Keratinocyte (primary cell): ENCODE results near the gene CALHM1. TPM values are rescaled to one million over a fixed set of nuclear protein-coding genes. Genes with fewer than 3 reads are reported as not detected.
"Not testable (repeated sequence)": the region's sequence is repeated elsewhere in the genome, so short reads cannot be mapped to it uniquely, and the experiment has no call there.

Experiments
- DNase-seq: peaks from one replicate; pipeline ENCODE4 v3.0.0-alpha.2; 2011; ENCODE audit warnings: low read depth, missing footprints, low spot score
- FAIRE-seq: peaks from 2 replicates; lab custom pipeline; 2011; peaks lifted over from hg19 to GRCh38; lab: Jason Lieb, UNC
- H2AFZ ChIP-seq: 2 replicates; pipeline ENCODE4 v1.6.0; 2012; ENCODE audit warnings: low read length, control low read depth, inconsistent platforms; ENCODE audit not compliant: control insufficient read depth
- H3K27ac ChIP-seq: 2 replicates; pipeline ENCODE4 v1.5.1; 2011; ENCODE audit warnings: low read length; ENCODE audit not compliant: control insufficient read depth, insufficient read depth
- H3K27me3 ChIP-seq: 3 replicates; pipeline ENCODE4 v1.6.0; 2011; ENCODE audit warnings: low read length; ENCODE audit not compliant: control insufficient read depth, insufficient read depth; ENCODE audit errors: extremely low read depth
- H3K36me3 ChIP-seq, 2 experiments: 2 replicates in 1 of 2; 3 replicates in 1 of 2; pipeline ENCODE4 v1.5.1; 2011; ENCODE audit warnings: low read length in 2 of 2, mild to moderate bottlenecking in 1 of 2; ENCODE audit not compliant: control insufficient read depth in 2 of 2, insufficient read depth in 2 of 2; ENCODE audit errors: extremely low read depth in 1 of 2
- H3K4me1 ChIP-seq: 3 replicates; pipeline ENCODE4 v1.5.1; 2011; ENCODE audit warnings: low read length; ENCODE audit not compliant: control insufficient read depth, insufficient read depth; ENCODE audit errors: extremely low read depth
- H3K4me2 ChIP-seq: 3 replicates; pipeline ENCODE4 v1.6.0; 2011; ENCODE audit warnings: low read depth, low read length; ENCODE audit not compliant: control insufficient read depth, insufficient read depth; ENCODE audit errors: extremely low read depth
- H3K4me3 ChIP-seq, 3 experiments: fragments of 200-600 bp in 1 of 3; sonication (generic) in 1 of 3; 2 replicates in 2 of 3; 3 replicates in 1 of 3; pipeline ENCODE4 v1.5.1; 2011 to 2016; ENCODE audit warnings: low read length in 3 of 3, mild to moderate bottlenecking in 3 of 3, control low read depth in 2 of 3, inconsistent platforms in 1 of 3, low read depth in 1 of 3, mixed read lengths in 1 of 3, mixed run types in 1 of 3, moderate library complexity in 1 of 3; ENCODE audit not compliant: control insufficient read depth in 2 of 3, insufficient read depth in 2 of 3; ENCODE audit errors: extremely low read depth in 1 of 3
- H3K79me2 ChIP-seq: 2 replicates; pipeline ENCODE4 v1.6.0; 2012; ENCODE audit warnings: low read length; ENCODE audit not compliant: control insufficient read depth, insufficient read depth
- H3K9ac ChIP-seq: 3 replicates; pipeline ENCODE4 v1.6.0; 2011; ENCODE audit warnings: low read length; ENCODE audit not compliant: control insufficient read depth, insufficient read depth; ENCODE audit errors: extremely low read depth
- H3K9me1 ChIP-seq: 3 replicates; pipeline ENCODE4 v1.6.0; 2011; ENCODE audit warnings: low read length; ENCODE audit not compliant: control insufficient read depth, insufficient read depth; ENCODE audit errors: extremely low read depth
- H3K9me3 ChIP-seq: 2 replicates; pipeline ENCODE4 v1.5.1; 2012; ENCODE audit warnings: low read depth, low read length; ENCODE audit not compliant: control insufficient read depth
- H4K20me1 ChIP-seq: 3 replicates; pipeline ENCODE4 v1.6.0; 2011; ENCODE audit warnings: low read length; ENCODE audit not compliant: control insufficient read depth, insufficient read depth; ENCODE audit errors: extremely low read depth
- EZH2 ChIP-seq: IDR thresholded peaks from one replicate; pipeline ENCODE4 v1.6.1; 2012; ENCODE audit warnings: inconsistent platforms, mild to moderate bottlenecking, low read length, moderate library complexity
- dilution Hi-C: fragments of 300-500 bp; cut with MboI; formaldehyde crosslinking; loops from one replicate; pipeline ENCODE4 v1.7.0; 2020; ENCODE audit warnings: low sequenced_read_pairs; ENCODE audit not compliant: extremely low pct_ligation_motif_present
- polyA plus RNA-seq, 5 experiments: library from polyadenylated mRNA; depleted of rRNA in 3 of 5; stranded (reverse) in 3 of 5; stranded (forward) in 1 of 5; unstranded in 1 of 5; fragments of >200 nt; gene quantifications; 1 replicate in 1 of 5; 2 replicates in 3 of 5; 3 replicates in 1 of 5; pipeline versions ENCODE4 v1.2.1 to v1.2.3, GENCODE V29; 2011 to 2012; ENCODE audit warnings: missing spikeins in 2 of 5, low read depth in 1 of 5, low replicate concordance in 1 of 5
- TF ChIP-seq, protein P1 (sequence below), 3 experiments: IDR thresholded peaks in 1 of 3; conservative IDR thresholded peaks in 1 of 3; optimal IDR thresholded peaks in 1 of 3; 2 replicates in 2 of 3; 3 replicates in 1 of 3; pipeline versions ENCODE3 to v1.5.1; 2011; ENCODE audit warnings: low read length in 3 of 3, mild to moderate bottlenecking in 3 of 3, moderate library complexity in 2 of 3, control low read depth in 1 of 3, inconsistent platforms in 1 of 3; ENCODE audit not compliant: insufficient read depth in 2 of 3; ENCODE audit errors: extremely low read depth in 1 of 3

Gene CALHM1
- polyA plus RNA-seq, 1 donor (not counting 4 experiments of a cell fraction or from before 2014, with no cell fraction given) = not detected

DNA sequence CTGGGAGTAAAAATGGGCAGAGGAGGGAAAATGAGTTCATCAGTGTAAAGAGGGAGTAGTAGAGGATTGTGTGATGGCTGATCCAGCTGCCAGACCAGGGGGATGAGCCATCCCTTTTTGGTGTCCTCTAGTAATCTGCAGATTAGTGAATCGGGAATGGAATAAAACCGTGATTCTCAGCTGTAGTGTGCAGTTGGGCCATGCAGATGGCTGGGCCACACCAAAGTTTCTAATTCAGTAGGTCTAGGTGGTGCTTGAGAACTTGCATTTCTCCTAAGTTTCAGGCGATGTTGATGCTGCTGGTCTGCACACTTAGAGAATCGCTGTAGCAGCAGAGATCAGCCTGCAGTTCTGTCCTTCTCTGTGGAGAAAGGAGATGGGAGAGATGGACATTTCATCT lies 39.6 kb downstream of the CALHM1 start:
- no peak for FAIRE-seq
- peaks cover 67 to 69% of the 10 kb centered on the region in 2 experiments for H3K36me3 ChIP-seq
- H2AFZ ChIP-seq = no peak overlapping the region
- H3K4me3 ChIP-seq = no peak overlapping the region
- H3K4me1 ChIP-seq = no peaks in the 10 kb centered on the region
- no peak for TF ChIP-seq EZH2
- no peak for DNase-seq
- H4K20me1 ChIP-seq = no peaks in the 10 kb centered on the region
- no peak overlapping the region for H3K4me2 ChIP-seq
- no peak overlapping the region for H3K27ac ChIP-seq
- no peaks in the 10 kb centered on the region for H3K27me3 ChIP-seq
- no peaks in the 10 kb centered on the region for H3K79me2 ChIP-seq
- no peaks in the 10 kb centered on the region for H3K9me3 ChIP-seq
- H3K9me1 ChIP-seq = no peaks in the 10 kb centered on the region
- no peak overlapping the region for H3K9ac ChIP-seq
- dilution Hi-C loops = no loop called here

DNA sequence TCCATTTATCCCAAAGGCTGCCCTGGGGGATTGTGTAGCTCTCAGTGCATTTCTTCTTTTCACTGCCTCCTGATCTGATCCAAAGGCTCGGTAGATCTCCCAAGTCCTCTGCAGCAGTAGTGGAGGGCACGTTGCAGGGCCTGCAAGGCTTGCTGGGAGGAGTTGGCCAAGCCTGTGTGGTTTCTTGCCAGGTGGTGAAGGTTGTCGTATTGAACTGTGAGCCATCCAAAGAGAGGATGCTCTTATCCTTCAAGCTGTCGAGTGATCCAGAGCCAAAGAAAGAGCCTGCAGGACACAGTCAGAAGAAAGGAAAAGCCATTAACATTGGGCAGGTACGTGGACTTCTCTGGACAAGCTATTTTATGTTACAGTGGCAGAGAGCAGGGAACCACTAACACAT lies 41.1 kb downstream of the CALHM1 start:
- Histone ChIP-seq H3K9ac (no peak overlapping the region), H3K36me3 (peaks cover 70 to 72% of the 10 kb centered on the region in 2 experiments), H3K4me3 (no peak overlapping the region), H3K9me3 (no peaks in the 10 kb centered on the region), H3K27me3 (no peaks in the 10 kb centered on the region), H3K79me2 (no peaks in the 10 kb centered on the region), H4K20me1 (no peaks in the 10 kb centered on the region), H3K4me2 (no peak overlapping the region), H2AFZ (no peak overlapping the region), H3K9me1 (no peaks in the 10 kb centered on the region), H3K27ac (no peak overlapping the region), H3K4me1 (no peaks in the 10 kb centered on the region)
- FAIRE-seq = no peak
- dilution Hi-C loops = no loop called here
- TF ChIP-seq, protein P1, sequence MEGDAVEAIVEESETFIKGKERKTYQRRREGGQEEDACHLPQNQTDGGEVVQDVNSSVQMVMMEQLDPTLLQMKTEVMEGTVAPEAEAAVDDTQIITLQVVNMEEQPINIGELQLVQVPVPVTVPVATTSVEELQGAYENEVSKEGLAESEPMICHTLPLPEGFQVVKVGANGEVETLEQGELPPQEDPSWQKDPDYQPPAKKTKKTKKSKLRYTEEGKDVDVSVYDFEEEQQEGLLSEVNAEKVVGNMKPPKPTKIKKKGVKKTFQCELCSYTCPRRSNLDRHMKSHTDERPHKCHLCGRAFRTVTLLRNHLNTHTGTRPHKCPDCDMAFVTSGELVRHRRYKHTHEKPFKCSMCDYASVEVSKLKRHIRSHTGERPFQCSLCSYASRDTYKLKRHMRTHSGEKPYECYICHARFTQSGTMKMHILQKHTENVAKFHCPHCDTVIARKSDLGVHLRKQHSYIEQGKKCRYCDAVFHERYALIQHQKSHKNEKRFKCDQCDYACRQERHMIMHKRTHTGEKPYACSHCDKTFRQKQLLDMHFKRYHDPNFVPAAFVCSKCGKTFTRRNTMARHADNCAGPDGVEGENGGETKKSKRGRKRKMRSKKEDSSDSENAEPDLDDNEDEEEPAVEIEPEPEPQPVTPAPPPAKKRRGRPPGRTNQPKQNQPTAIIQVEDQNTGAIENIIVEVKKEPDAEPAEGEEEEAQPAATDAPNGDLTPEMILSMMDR (optimal IDR thresholded peaks at IDR 0.05 in 1 of 3, IDR thresholded peaks at IDR 0.05 in 1 of 3, conservative IDR thresholded peaks at IDR 0.05 in 1 of 3; ENCODE audit: extremely low read depth in 1 of 3, insufficient read depth in 2 of 3, low read length in 3 of 3) = no peak
- TF ChIP-seq EZH2 = no peak
- no peak for DNase-seq

DNA sequence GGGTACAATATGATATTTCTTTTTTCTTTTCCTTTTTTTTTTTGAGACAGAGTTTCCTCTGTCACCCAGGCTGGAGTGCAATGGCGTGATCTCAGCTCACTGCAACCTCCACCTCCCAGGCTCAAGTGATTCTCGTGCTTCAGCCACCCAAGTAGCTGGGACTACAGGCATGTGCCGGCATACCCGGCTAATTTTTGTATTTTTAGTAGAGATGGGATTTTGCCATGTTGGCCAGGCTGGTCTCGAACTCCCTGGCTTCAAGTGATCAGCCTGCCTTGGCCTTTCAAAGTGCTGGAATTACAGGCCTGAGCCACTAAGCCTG lies 41.6 kb downstream of the CALHM1 start:
- dilution Hi-C loops, H3K79me2 ChIP-seq: not testable (repeated sequence)

More for the DNA sequence above, 41.6 kb downstream of the CALHM1 start:
- peaks cover 70 to 71% of the 10 kb centered on the region in 2 experiments for H3K36me3 ChIP-seq
- not testable (repeated sequence) for H3K4me1 ChIP-seq, H3K9me3 ChIP-seq, FAIRE-seq, DNase-seq, H3K9me1 ChIP-seq, H3K27me3 ChIP-seq, H3K4me3 ChIP-seq, H4K20me1 ChIP-seq, H3K4me2 ChIP-seq, H2AFZ ChIP-seq, H3K27ac ChIP-seq, H3K9ac ChIP-seq
